Caco-2 (cell line): Measurements from ENCODE around the gene MAML1. TPM values are rescaled to one million over a fixed set of nuclear protein-coding genes. Genes with fewer than 3 reads are reported as not detected.

Source experiments
- BruUV-seq: library from RNA; stranded (reverse); fragments of 400-500 nt; replicated peaks from 2 replicates; lab custom pipeline; 2021; lab: Mats Ljungman, UMichigan
- CTCF ChIA-PET: fragments of 300-600 bp; sonication (Branson Sonifier 250); formaldehyde crosslinking; loops from one replicate; lab custom pipeline; 2022; ENCODE audit warnings: antibody characterized with exemption; lab: Charles Lee
- POLR2A ChIA-PET: fragments of 300-600 bp; sonication (Branson Sonifier 250); formaldehyde crosslinking; loops from one replicate; lab custom pipeline; 2022; ENCODE audit warnings: antibody characterized with exemption; lab: Charles Lee
- DNase-seq, 2 experiments: peaks; one replicate each; pipeline versions ENCODE4 v3.0.0 to v3.0.0-alpha.2; 2020 to 2022
- H3K27me3 ChIP-seq: replicated peaks from 2 replicates; pipeline ENCODE4 v1.6.0; 2011; ENCODE audit warnings: low read length; ENCODE audit not compliant: control insufficient read depth, insufficient read depth
- H3K36me3 ChIP-seq: 2 replicates; pipeline ENCODE4 v1.5.1; 2011; ENCODE audit warnings: low read length; ENCODE audit not compliant: control insufficient read depth, insufficient read depth
- H3K4me1 ChIP-seq: fragments of 250-450 bp; sonication (Bioruptor Pico); 2 replicates; pipeline ENCODE4 v1.5.1; 2020; ENCODE audit warnings: mild to moderate bottlenecking
- H3K4me3 ChIP-seq: 2 replicates; pipeline ENCODE4 v1.5.1; 2011; ENCODE audit warnings: low read depth, mild to moderate bottlenecking, control low read depth, low read length
- H3K9me3 ChIP-seq: fragments of 250-450 bp; sonication (Bioruptor Pico); 2 replicates; pipeline ENCODE4 v1.5.1; 2020; ENCODE audit warnings: mild to moderate bottlenecking, moderate library complexity
- H3K27ac Mint-ChIP-seq: one replicate; pipeline ENCODE4 v1.8.0; 2022; ENCODE audit warnings: mixed read lengths; ENCODE audit not compliant: unreplicated experiment
- H3K27me3 Mint-ChIP-seq: one replicate; pipeline ENCODE4 v1.8.0; 2022; ENCODE audit warnings: mixed read lengths; ENCODE audit not compliant: insufficient read depth, unreplicated experiment
- H3K36me3 Mint-ChIP-seq: one replicate; pipeline ENCODE4 v1.8.0; 2022; ENCODE audit warnings: mild to moderate bottlenecking, mixed read lengths; ENCODE audit not compliant: insufficient read depth, unreplicated experiment
- H3K4me1 Mint-ChIP-seq: one replicate; pipeline ENCODE4 v1.8.0; 2022; ENCODE audit warnings: low read depth, mixed read lengths; ENCODE audit not compliant: unreplicated experiment
- H3K4me3 Mint-ChIP-seq: one replicate; pipeline ENCODE4 v1.8.0; 2022; ENCODE audit warnings: mild to moderate bottlenecking, moderate library complexity, mixed read lengths; ENCODE audit not compliant: unreplicated experiment
- H3K9me3 Mint-ChIP-seq: one replicate; pipeline ENCODE4 v1.8.0; 2022; ENCODE audit warnings: mixed read lengths; ENCODE audit not compliant: unreplicated experiment
- intact Hi-C: fragments of 100-400 bp; cut with micrococcal nuclease; formaldehyde crosslinking; loops from one replicate; pipeline ENCODE4 v1.10.0; 2022; ENCODE audit not compliant: unreplicated experiment
- total RNA-seq: library from RNA; stranded (reverse); gene quantifications from 2 replicates; pipeline ENCODE4 v1.2.3, GENCODE V29; 2022
- TF ChIP-seq, protein P1 (sequence below), 2 experiments: fragments of 200-600 bp in 1 of 2; IDR thresholded peaks; 1 replicate in 1 of 2; 2 replicates in 1 of 2; pipeline versions ENCODE4 v1.5.1 to v1.8.0; 2011 to 2022; ENCODE audit warnings: antibody characterized with exemption in 1 of 2, control low read depth in 1 of 2, inconsistent platforms in 1 of 2, low read depth in 1 of 2, low read length in 1 of 2, mild to moderate bottlenecking in 1 of 2, moderate library complexity in 1 of 2; ENCODE audit not compliant: insufficient read depth in 1 of 2, severe bottlenecking in 1 of 2, unreplicated experiment in 1 of 2

Gene MAML1
- total RNA-seq, 1 experiment from 2014 or later: 41.3 TPM

DNA sequence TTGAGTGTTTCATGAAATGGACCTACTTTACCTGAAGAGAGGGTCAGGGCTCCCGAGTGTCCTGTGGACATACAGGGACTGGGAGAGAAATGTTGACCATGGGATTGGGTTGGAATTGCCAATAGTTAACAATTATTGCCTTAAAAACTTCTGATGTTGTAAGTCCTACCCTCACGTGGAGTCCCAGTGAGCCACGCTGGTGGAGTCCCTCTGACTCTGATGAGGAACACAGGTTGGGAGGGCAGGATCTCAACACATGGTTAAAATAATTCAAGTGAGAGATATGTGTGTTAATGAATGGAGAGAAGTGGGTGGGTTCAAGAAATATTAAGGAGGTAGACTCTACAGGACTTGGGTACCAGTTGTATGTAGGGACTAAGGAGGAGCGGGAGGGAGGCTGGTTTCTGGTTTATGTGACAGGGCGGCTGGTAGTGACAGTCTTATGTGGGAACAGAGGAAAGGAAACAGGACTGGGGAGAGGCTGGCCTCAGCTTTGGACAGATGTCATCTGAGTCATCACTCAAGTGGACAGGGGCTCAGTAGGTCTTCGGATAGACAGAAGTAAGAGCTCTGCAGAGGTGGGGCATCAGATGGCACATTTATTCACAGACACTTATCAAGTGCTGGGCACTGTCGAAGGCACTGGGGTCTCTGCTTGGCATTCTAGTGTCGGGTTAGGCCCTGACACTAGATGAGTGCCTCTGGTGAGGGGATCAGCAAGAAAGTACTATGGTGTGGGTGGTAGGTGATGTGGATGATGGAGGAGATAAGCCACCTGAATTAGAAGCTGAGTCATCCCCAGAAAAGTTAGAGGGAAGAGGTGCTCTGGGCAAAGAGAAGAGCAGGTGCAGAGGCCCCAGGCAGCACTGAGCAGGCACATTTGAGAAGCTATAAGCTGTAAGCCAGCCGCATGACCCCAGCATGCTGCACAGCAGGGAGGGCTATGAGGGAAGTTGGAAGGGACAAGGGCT is 27.2 kb downstream of the MAML1 start:
- intact Hi-C loops: no loop called here
- no peak overlapping the region for H3K4me3 ChIP-seq
- no TSS peak for BruUV-seq
- no peaks in the 10 kb centered on the region for H3K27me3 Mint-ChIP-seq
- H3K9me3 ChIP-seq: no peaks in the 10 kb centered on the region
- H3K4me3 Mint-ChIP-seq: no peak overlapping the region
- peaks cover 43% of the 10 kb centered on the region for H3K4me1 Mint-ChIP-seq
- H3K4me1 ChIP-seq: peaks cover 17% of the 10 kb centered on the region
- H3K36me3 Mint-ChIP-seq: peaks cover 6% of the 10 kb centered on the region
- H3K27ac Mint-ChIP-seq: no peak overlapping the region
- POLR2A ChIA-PET: no interaction called here
- no peak for DNase-seq
- H3K27me3 ChIP-seq: no peaks in the 10 kb centered on the region
- CTCF ChIA-PET: no interaction called here
- no peaks in the 10 kb centered on the region for H3K36me3 ChIP-seq
- TF ChIP-seq, protein P1, sequence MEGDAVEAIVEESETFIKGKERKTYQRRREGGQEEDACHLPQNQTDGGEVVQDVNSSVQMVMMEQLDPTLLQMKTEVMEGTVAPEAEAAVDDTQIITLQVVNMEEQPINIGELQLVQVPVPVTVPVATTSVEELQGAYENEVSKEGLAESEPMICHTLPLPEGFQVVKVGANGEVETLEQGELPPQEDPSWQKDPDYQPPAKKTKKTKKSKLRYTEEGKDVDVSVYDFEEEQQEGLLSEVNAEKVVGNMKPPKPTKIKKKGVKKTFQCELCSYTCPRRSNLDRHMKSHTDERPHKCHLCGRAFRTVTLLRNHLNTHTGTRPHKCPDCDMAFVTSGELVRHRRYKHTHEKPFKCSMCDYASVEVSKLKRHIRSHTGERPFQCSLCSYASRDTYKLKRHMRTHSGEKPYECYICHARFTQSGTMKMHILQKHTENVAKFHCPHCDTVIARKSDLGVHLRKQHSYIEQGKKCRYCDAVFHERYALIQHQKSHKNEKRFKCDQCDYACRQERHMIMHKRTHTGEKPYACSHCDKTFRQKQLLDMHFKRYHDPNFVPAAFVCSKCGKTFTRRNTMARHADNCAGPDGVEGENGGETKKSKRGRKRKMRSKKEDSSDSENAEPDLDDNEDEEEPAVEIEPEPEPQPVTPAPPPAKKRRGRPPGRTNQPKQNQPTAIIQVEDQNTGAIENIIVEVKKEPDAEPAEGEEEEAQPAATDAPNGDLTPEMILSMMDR (IDR thresholded peaks at IDR 0.05; ENCODE audit: insufficient read depth in 1 of 2, low read depth in 1 of 2, low read length in 1 of 2, severe bottlenecking in 1 of 2, unreplicated experiment in 1 of 2): no peak
- no peaks in the 10 kb centered on the region for H3K9me3 Mint-ChIP-seq

DNA sequence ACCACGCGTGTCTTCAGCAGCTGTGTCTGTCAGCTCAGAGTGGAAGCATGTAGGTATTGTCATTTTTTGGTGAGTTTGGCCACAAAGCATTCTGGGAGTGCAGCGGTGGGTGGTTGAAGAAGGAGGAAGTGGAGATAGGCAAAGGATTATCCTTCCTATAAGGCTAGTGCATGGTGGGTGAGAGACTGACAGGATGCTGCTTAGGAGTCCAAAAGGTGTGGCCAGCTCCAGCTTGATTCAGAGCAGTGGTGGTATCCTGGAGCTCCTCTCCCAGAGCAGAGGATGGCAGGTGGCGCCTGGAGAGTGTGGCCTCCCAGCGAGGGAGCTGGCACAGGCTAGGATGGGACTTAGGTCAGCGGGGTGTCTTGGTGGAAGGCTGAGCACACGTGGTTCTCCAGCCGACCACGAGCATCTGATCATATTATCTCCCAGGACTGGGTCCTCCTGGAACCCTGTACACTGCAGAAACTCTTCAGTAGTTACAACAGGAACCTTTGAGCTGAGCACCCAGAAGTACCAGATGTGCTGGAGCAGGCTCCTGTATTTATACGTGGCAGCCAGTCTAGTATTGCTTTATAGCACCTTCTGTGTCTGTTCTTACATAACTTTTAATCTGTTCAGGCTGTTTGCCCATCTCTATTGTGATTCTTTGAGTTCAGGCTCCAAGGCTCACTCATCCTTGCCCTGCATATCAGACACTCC is 29.6 kb downstream of the MAML1 start:
- peaks cover 12% of the 10 kb centered on the region for H3K4me1 ChIP-seq
- peaks cover 31% of the 10 kb centered on the region for H3K4me1 Mint-ChIP-seq
- TF ChIP-seq, protein P1 (IDR thresholded peaks at IDR 0.05; ENCODE audit: insufficient read depth in 1 of 2, low read depth in 1 of 2, low read length in 1 of 2, severe bottlenecking in 1 of 2, unreplicated experiment in 1 of 2): no peak
- POLR2A ChIA-PET: interaction anchor here (2.0 kb wide), 1 partner anchor 30 kb away, joined by 6 read pairs; the partner anchor contains the start of gene MAML1
- DNase-seq: no peak
- CTCF ChIA-PET: interaction anchor here (1.0 to 1.9 kb wide), 5 partner anchors 7 to 33 kb away, joined by 3 to 11 read pairs (median 4); no protein-coding TSS in a partner anchor
- no peaks in the 10 kb centered on the region for H3K9me3 ChIP-seq
- H3K27me3 Mint-ChIP-seq: no peaks in the 10 kb centered on the region
- peak overlapping the region; percentile 81 for H3K27ac Mint-ChIP-seq
- no peaks in the 10 kb centered on the region; the same call in 1 of the 2 replicates for H3K36me3 ChIP-seq
- no peak overlapping the region for H3K4me3 Mint-ChIP-seq
- BruUV-seq: no TSS peak
- no peak overlapping the region for H3K4me3 ChIP-seq
- no peaks in the 10 kb centered on the region for H3K9me3 Mint-ChIP-seq
- intact Hi-C loops: loop anchor here (2.0 kb wide), 3 partner anchors 29 to 59 kb away; partner anchors contain the start of genes MAML1, MGAT4B and SQSTM1
- H3K27me3 ChIP-seq: no peaks in the 10 kb centered on the region
- peaks cover 30% of the 10 kb centered on the region for H3K36me3 Mint-ChIP-seq

DNA sequence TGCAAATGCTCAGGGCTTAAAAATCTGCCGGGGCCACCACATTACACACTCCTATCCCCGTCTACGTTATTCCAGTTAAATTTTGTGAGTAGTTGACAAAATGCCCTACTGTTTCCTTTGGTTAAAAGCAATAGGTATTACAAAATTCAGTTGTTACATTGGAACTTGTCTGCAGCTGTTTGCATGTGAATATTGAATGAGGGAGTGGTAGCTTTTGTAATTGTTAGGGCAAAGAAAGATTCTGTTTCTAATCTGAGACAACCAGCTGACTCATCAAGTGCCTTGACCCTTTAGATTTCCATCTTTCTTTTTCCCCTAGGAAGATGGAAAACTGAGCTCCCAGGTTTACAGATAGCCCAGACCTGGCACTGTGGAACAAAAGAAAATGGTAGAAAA is 30.2 kb downstream of the MAML1 start:
- no peak overlapping the region for H3K4me3 Mint-ChIP-seq
- no peaks in the 10 kb centered on the region for H3K27me3 Mint-ChIP-seq
- TF ChIP-seq, protein P1 (IDR thresholded peaks at IDR 0.05; ENCODE audit: insufficient read depth in 1 of 2, low read depth in 1 of 2, low read length in 1 of 2, severe bottlenecking in 1 of 2, unreplicated experiment in 1 of 2): no peak
- no TSS peak for BruUV-seq
- ChIA-PET CTCF (interaction anchor here (0.7 to 1.9 kb wide), 10 partner anchors 8 to 144 kb away, joined by 3 to 11 read pairs (median 4); no protein-coding TSS in a partner anchor), POLR2A (interaction anchor here (2.0 kb wide), 1 partner anchor 31 kb away, joined by 6 read pairs; the partner anchor contains the start of gene MAML1)
- no peak overlapping the region for H3K4me3 ChIP-seq
- peaks cover 31% of the 10 kb centered on the region for H3K4me1 Mint-ChIP-seq
- peaks cover 34% of the 10 kb centered on the region for H3K36me3 Mint-ChIP-seq
- no peak for DNase-seq
- peak overlapping the region; percentile 81 for H3K27ac Mint-ChIP-seq
- H3K9me3 Mint-ChIP-seq: no peaks in the 10 kb centered on the region
- intact Hi-C loops: loop anchor here (1.0 to 2.0 kb wide), 6 partner anchors 7 to 63 kb away; partner anchors contain the start of genes MAML1, MGAT4B and SQSTM1
- H3K9me3 ChIP-seq: no peaks in the 10 kb centered on the region
- no peaks in the 10 kb centered on the region; the same call in 1 of the 2 replicates for H3K36me3 ChIP-seq
- H3K4me1 ChIP-seq: peaks cover 12% of the 10 kb centered on the region
- no peaks in the 10 kb centered on the region for H3K27me3 ChIP-seq
